ENCODE data around the gene TBC1D16. TPM values are rescaled to one million over a fixed set of nuclear protein-coding genes. Genes with fewer than 3 reads are reported as not detected.

Gene TBC1D16
- total RNA-seq, 1 donor from 2014 or later: 21.2 TPM

DNA sequence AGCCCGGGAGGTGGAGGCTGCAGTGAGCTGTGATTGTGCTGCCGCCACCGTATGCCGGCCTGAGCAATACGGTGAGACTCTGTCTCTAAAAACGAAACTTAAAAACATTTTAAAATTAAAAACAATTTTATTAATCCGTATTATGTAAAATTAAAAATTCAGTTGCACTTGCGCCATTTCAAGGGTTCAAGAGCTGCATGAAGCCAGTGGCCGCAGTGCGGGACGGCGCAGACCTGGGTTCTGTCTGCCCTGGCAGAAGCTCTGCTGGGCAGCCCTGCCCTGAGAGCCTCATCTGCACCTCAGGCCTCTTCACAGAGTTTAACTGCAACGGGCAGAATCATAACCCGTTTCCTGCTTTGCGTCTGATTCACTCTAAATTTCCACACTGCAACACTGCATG, 31.7 kb downstream of the TBC1D16 start:
- H3K4me3 ChIP-seq: no peak overlapping the region
- DNase-seq (ENCODE audit: low spot score): no peak
- H3K4me1 ChIP-seq: no peaks in the 10 kb centered on the region
- TF ChIP-seq, protein P1, sequence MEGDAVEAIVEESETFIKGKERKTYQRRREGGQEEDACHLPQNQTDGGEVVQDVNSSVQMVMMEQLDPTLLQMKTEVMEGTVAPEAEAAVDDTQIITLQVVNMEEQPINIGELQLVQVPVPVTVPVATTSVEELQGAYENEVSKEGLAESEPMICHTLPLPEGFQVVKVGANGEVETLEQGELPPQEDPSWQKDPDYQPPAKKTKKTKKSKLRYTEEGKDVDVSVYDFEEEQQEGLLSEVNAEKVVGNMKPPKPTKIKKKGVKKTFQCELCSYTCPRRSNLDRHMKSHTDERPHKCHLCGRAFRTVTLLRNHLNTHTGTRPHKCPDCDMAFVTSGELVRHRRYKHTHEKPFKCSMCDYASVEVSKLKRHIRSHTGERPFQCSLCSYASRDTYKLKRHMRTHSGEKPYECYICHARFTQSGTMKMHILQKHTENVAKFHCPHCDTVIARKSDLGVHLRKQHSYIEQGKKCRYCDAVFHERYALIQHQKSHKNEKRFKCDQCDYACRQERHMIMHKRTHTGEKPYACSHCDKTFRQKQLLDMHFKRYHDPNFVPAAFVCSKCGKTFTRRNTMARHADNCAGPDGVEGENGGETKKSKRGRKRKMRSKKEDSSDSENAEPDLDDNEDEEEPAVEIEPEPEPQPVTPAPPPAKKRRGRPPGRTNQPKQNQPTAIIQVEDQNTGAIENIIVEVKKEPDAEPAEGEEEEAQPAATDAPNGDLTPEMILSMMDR (IDR thresholded peaks at IDR 0.05): no peak
- TF ChIP-seq EZH2phosphoT487 (IDR thresholded peaks at IDR 0.05): no peak
- TF ChIP-seq EZH2 (IDR thresholded peaks at IDR 0.05): no peak
- H2AFZ ChIP-seq (replicated peaks): no peak overlapping the region
- no peak overlapping the region for H3K9ac ChIP-seq
- no peaks in the 10 kb centered on the region for H3K4me1 Mint-ChIP-seq
- peaks cover under 1% of the 10 kb centered on the region for H3F3A ChIP-seq (ENCODE audit: low read depth)
- peaks cover 36% of the 10 kb centered on the region for H4K20me1 ChIP-seq (ENCODE audit: low read depth)
- H3K36me3 Mint-ChIP-seq: peaks cover 16% of the 10 kb centered on the region
- no peaks in the 10 kb centered on the region for H3K79me2 ChIP-seq (ENCODE audit: low read depth)
- peaks cover 2% of the 10 kb centered on the region for H3K27me3 Mint-ChIP-seq (ENCODE audit: insufficient read depth, low read depth)
- no peak overlapping the region for H3K4me3 Mint-ChIP-seq
- H3K27me3 ChIP-seq: no peaks in the 10 kb centered on the region
- no peak overlapping the region for H3K4me2 ChIP-seq
- H3K36me3 ChIP-seq: no peaks in the 10 kb centered on the region
- no peaks in the 10 kb centered on the region for H3K9me3 ChIP-seq (ENCODE audit: low read depth)
- H3K27ac ChIP-seq: no peak overlapping the region
- no peaks in the 10 kb centered on the region for H3K9me3 Mint-ChIP-seq
- H3K27ac Mint-ChIP-seq: no peak overlapping the region

DNA sequence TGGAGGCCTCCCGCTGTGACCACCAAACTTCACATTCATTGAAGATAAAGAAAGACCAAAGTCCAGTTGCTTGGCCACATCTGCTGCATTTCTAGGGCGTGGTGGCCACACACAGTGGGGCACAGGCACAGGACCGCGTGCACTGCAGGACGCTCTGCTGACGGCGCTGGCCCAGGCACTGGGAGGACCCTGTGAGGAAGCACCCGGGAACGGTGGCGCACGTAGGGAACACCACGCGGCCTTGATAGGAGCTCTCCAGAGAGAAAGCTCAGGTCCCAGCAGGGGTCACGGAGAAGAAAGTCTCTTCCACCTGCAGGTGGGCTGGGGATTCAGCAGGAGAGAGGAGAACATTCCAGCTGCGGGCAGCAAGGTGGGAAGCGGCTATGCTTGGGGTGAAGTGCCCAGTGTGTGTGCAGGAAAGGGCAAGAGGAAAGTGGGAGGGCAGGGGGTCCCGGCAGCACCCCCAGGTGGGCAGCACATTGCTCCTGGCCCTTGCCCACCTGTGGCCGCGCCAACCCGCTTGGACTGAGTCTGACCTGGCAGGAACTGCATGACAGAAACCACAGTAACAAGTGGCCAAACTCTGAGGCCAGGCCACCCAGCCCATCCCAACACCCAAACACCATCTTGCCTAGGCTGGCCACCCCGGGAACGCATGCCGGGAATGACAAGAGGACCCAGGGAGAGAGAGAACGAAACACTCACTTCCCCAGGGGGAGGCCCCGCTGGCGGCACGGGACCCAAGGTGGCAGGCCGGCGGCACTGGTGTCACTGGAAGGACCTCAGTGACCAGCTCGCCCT, 32.8 kb downstream of the TBC1D16 start:
- Histone ChIP-seq H4K20me1 (ENCODE audit: low read depth) (peaks cover 27% of the 10 kb centered on the region), H3K27ac (no peak overlapping the region)
- H3K4me3 Mint-ChIP-seq: no peak overlapping the region

DNA sequence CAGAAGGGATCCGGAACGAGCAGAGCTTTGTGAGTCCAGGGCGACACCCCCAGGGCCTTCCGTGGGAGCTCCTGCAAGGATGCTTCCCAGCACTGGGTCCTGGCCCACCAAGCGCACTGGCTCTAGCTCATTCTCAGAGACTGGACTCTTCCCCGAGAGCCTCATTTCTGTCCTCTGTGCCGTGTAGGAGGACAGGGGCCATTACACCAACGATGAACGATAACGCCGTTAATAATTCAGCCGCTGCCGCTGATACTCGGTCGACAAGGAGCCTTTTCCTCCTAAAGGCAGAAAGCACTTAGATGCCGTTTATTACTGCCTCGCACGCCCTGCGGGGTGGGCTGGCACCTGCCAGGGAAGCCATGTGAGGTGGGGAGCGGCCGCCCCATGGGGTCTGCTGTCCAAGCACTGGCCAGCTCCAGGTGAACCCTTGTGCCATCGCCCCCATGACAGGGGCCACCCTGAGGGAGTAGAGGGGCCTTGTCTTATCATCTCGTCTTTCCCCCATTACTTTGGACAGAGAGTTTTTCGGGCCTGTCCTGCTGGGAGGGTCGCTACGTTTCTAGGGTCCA, 33.5 kb downstream of the TBC1D16 start:
- H3K27me3 ChIP-seq: no peaks in the 10 kb centered on the region
- Mint-ChIP-seq H3K27ac (no peak overlapping the region), H3K27me3 (ENCODE audit: insufficient read depth, low read depth) (peaks cover 2% of the 10 kb centered on the region), H3K4me1 (no peaks in the 10 kb centered on the region), H3K9me3 (no peaks in the 10 kb centered on the region), H3K4me3 (no peak overlapping the region), H3K36me3 (peaks cover 19% of the 10 kb centered on the region)
- H3K9ac ChIP-seq: no peak overlapping the region
- no peak overlapping the region for H2AFZ ChIP-seq (replicated peaks)
- H3F3A ChIP-seq (ENCODE audit: low read depth): no peaks in the 10 kb centered on the region
- H3K36me3 ChIP-seq: no peaks in the 10 kb centered on the region
- no peaks in the 10 kb centered on the region for H3K9me3 ChIP-seq (ENCODE audit: low read depth)
- DNase-seq (ENCODE audit: low spot score): no peak
- peaks cover 19% of the 10 kb centered on the region for H4K20me1 ChIP-seq (ENCODE audit: low read depth)
- H3K4me3 ChIP-seq: no peak overlapping the region
- H3K4me2 ChIP-seq: no peak overlapping the region
- no peak overlapping the region for H3K27ac ChIP-seq
- TF ChIP-seq, protein P1 (IDR thresholded peaks at IDR 0.05): no peak
- no peaks in the 10 kb centered on the region for H3K4me1 ChIP-seq
- H3K79me2 ChIP-seq (ENCODE audit: low read depth): no peaks in the 10 kb centered on the region

More for the DNA sequence above, 32.8 kb downstream of the TBC1D16 start:
- Mint-ChIP-seq H3K4me1 (no peaks in the 10 kb centered on the region), H3K27ac (no peak overlapping the region), H3K27me3 (ENCODE audit: insufficient read depth, low read depth) (peaks cover 2% of the 10 kb centered on the region), H3K9me3 (no peaks in the 10 kb centered on the region), H3K36me3 (peaks cover 19% of the 10 kb centered on the region)
- Histone ChIP-seq H3K9ac (no peak overlapping the region), H3K9me3 (ENCODE audit: low read depth) (no peaks in the 10 kb centered on the region), H3K4me3 (no peak overlapping the region), H3K36me3 (no peaks in the 10 kb centered on the region), H3K4me2 (no peak overlapping the region), H3K27me3 (no peaks in the 10 kb centered on the region), H3F3A (ENCODE audit: low read depth) (no peaks in the 10 kb centered on the region), H3K79me2 (ENCODE audit: low read depth) (no peaks in the 10 kb centered on the region), H3K4me1 (no peaks in the 10 kb centered on the region), H2AFZ (replicated peaks) (no peak overlapping the region)
- DNase-seq (ENCODE audit: low spot score): no peak
- no peak for TF ChIP-seq EZH2phosphoT487 (IDR thresholded peaks at IDR 0.05)
- TF ChIP-seq EZH2 (IDR thresholded peaks at IDR 0.05): no peak
